HG03064 (cell line): Measurements from ENCODE around the gene PAPSS2.
"Not testable (repeated sequence)": the region's sequence is repeated elsewhere in the genome, so short reads cannot be mapped to it uniquely, and the experiment has no call there.

Experiments
- ATAC-seq: cut with Tn5 transposase; IDR thresholded peaks from one replicate; pipeline ENCODE4 v1.9.1; 2021; ENCODE audit warnings: low read depth; ENCODE audit not compliant: unreplicated experiment

PAPSS2 gene

DNA sequence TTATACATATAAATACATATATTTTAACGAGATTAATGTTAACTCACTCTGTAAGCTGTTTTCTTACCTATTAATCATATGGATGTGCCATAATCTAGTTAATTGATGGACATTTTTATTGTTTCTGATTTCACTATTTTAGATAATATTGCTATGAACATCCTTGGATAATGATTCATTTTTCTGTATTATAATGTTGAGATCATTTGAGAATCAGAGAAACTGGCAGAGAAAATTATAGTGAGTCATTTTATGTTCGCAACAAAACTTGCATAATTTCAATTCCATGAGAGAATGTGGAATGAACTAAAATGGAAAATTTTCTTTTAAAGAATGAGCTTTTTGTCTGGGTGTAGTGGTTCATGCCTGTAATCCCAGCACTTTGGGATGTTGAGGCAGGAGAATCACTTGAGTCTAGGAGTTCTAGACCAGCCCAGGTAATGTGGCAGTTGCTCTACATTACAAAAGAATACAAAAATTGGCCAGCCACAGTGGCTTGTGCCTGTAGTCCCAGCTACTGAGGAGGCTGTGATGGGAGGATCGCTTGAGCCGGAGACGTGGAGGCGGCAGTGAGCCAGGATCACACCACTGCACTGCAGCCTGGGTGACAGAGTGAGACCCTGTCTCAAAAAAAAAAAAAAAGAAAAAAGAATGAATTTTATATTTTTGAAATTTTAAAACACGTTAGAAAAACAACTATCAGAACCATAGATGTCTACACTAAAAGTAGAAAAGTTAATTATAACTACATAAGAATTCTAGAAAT lies 40.5 kb downstream of the PAPSS2 start:
- ATAC-seq: no peak

DNA sequence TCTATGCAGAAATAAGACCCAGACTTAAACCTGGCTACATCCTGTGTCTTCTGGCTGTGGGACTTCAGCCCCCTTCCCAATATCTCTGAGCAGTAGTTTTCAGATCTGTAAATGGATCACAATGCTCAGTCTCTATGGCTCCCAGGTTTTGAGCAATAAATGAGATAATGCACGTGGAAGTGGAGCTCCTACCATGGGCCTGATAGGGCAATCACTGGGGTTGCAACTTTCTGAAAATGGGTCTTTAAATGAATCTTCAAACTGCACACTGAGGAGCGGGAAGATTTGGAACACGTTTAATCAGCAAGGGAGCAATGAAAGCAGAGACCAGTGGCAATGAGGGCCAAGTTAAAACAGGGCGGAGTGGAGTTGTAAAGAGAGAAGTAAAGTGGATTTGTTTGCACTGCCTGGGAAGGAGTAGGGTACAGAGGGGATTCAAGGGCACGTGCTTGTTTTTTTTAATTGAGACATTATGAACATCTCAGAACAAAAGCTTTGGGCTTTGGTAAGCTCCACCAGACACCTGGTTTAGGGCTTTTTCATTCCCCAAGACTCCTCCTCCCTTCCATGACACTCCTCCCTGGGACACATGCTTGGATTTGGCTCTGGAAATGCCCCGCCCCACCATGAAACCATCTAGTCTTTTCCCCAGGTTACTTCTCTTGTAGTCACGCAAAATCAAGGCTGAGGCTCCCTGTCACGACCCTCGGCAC lies 42.7 kb downstream of the PAPSS2 start:
- ATAC-seq: no peak

DNA sequence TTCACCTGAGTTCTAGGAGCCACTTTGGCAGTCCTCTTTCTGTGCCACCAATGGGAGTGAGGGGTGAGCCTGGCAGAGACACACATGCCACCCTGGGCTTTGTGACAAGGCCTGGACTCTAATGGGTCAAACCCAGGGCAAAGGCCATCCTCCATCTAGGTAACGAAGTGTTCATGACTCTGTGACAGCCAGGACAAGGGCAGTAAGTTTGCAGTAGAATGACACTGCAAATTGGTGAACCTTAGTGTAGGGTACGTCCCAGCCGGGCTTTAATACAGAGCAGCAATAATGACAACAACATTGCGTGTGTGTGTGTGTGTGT lies 43.3 kb downstream of the PAPSS2 start:
- ATAC-seq: no peak

DNA sequence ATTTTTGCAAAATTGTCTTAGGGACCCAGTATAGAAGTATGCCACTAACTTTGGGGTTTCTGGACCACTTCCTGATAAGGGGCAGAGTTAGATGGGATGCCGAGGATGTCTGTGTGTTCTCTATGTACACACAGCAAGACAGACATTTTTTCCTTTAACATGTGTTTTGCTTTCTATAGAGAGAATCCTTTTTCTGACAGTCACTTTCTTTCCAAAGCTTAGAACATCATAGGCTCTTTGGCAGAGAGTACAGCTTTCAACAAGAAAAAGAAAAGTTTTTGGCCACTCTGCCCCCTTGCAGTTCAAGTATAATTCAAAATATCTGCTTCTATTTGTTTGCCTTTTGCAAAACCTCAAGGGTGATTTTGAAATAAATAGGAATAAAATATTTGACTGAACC lies 44.1 kb downstream of the PAPSS2 start:
- no peak for ATAC-seq

DNA sequence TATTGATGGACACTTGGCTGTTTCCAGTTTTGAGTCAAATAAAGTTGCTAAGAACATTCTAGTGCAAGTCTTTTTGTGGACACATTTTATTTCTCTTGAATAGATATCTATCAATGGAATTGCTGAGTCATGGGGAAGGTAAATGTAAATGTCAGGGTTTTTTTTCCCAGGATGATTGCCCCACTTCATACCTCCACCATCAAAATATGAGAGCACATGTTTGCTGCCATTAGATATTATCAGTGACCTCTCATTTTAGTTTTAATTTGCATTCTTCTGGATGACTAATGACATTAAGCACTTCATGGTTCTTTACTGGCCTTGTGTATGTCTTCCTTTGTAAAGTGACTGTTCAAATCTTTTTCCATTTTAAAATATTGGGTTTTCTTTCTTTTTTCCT lies 45.7 kb downstream of the PAPSS2 start:
- ATAC-seq: no peak

DNA sequence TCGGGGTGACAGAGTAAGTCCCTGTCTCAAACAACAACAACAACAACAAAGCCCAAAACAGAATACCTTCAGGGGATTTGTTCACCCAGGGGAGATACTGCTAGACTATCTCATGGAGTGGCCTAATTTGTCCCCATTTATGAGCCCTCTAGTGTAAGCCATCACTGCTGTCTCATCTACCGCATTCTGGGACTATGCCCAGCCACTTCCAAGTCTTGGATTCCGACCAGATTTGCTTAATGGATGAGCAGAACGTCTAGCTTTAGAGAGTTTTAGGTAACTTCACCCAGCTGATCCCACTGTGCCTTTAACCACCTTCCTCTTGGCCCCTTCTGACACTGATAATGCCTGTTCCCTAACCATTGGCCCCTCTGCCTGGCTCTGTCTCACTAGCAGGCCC lies 47.1 kb downstream of the PAPSS2 start:
- no peak for ATAC-seq

DNA sequence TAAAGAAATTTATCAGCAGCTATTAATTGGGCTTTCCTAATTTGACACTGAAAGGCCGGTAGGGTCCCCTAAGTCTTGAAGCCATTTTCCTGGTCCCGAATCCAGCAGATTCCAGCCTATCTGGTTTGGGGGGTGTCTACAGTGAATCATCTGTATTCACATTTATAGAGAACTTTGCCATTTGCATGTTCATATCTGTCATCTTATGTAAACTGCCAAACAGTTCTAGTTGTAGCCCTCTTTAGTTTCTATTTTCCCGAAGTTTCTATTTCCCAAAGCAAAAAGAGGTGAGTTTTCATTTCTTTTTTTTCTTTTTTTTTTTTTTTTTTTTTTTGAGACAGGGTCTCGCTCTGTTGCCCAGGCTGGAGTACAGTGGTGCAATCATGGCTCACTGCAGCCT lies 47.6 kb downstream of the PAPSS2 start:
- ATAC-seq: no peak

DNA sequence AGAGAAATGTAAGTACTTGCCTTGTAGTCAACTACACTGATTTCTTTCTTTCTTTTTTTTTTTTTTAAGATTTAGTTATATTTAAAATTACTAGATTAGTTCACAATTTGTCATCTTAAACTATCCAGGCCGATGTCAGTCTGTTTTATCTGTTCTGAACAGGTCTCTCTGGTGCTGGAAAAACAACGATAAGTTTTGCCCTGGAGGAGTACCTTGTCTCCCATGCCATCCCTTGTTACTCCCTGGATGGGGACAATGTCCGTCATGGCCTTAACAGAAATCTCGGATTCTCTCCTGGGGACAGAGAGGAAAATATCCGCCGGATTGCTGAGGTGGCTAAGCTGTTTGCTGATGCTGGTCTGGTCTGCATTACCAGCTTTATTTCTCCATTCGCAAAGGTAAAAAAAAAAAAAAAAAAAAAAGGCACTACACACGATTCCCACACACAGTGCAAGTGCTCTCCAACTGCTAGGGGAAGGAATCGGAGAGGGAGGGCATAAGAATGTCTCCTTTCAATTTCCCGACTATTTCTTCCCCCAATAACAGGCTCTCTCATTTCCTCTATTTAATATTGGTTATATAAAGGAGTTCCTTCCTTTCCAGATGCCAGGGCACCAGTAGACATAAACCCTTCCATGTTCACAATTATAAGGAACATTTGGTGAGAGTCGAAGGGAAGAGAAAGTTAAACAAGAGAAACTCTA lies 53.4 kb downstream of the PAPSS2 start:
- ATAC-seq: no peak

DNA sequence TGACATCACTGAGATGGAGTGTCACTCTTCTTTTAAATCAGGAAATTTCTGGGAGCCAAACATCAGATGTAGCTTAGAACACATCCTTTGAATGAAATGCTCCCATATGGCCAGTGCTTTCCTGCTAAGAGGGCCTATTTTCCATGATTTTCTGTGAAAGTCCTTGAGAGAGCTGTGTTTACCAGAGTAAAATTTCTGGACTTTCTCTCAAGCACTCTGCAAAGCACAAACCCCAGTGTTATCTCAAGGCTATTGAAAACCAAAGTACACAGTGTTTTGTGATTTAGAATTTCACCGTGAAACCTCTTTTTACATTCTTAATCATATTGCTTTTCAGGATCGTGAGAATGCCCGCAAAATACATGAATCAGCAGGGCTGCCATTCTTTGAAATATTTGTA lies 54.0 kb downstream of the PAPSS2 start:
- ATAC-seq: no peak

DNA sequence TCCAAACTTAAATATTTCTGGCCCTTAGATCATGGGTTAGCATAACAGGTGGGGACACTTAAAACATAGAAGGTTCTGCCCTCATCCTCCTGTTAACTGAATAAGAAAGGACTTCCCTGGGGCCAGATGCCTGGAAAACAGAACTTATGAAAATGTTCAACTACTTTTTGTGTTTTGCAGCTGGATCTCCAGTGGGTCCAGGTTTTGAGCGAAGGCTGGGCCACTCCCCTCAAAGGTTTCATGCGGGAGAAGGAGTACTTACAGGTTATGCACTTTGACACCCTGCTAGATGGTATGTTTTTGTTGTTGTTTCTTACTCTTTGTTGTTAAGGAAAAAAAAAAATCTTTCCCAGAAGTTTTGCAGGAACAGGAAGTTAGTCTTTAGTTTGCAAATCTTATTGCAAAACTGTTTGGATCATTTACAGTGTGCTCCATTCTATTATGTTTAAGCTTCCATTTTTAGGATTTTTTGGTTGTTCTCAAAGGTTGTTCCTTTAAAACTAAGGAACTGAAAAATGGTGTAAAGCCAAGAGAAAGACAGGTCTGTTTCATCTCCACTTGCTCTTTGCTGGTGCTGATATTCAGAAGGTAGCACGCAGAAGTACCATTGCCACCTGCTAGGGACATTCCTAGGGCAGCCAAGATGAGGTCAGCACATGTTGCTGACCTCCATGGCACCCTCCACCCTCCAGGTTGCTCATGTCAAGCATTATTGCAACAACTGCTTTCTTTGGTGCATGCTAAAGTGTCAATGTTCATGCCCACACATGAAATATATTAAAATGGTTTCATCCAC lies 56.1 kb downstream of the PAPSS2 start:
- ATAC-seq: no peak

DNA sequence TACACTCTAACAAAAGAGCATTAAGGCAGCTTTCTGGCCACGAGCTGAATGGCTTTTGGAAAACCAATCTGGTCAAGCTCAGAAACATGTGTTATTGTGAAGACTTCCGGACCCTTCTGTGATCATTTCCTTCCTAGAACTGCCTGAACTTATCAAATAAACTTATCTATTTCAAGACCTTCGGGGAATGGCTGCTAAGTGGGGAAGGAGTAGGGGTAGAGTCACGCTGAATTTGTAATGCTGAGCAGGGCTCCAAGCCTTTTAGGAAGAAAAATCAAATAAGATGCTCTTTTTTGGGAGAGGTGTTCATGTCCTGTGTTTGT lies 56.6 kb downstream of the PAPSS2 start:
- no peak for ATAC-seq

DNA sequence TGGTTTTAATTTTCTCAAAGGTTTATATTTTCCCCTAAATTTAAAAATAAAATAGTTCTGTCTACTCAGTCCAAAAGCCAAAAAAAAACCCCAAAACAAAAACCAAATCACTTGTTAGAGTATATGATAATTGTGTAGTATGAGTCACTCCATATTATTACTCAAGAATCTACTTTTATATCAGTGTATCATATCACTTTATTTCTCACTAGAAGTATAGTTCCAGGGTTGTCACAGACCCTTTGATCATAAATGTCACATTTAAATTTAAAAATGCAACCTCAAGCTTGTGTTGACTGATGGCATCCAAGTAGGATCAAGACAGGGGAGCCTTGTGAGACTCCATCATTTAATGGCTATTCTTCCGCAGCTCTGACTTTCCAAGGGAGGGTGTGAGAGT lies 61.0 kb downstream of the PAPSS2 start:
- ATAC-seq: no peak

DNA sequence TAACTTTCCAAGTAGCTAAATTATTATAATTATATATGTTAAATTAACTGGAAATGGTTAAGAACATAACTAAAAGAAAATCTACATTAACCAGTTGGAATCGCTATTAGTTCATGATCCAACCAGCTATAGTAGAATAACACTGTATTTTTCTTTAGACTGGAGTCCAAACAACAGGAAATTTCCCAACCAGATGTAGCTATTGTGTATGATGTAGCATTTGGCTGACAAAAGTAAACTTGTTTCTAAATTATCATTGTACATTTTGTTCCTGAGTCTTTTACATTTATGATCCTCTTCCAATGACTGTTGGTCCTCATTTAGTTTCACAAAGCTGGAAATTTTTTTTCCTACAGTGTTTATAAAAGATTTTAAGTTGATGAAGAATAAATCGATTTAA lies 62.1 kb downstream of the PAPSS2 start:
- no peak for ATAC-seq

DNA sequence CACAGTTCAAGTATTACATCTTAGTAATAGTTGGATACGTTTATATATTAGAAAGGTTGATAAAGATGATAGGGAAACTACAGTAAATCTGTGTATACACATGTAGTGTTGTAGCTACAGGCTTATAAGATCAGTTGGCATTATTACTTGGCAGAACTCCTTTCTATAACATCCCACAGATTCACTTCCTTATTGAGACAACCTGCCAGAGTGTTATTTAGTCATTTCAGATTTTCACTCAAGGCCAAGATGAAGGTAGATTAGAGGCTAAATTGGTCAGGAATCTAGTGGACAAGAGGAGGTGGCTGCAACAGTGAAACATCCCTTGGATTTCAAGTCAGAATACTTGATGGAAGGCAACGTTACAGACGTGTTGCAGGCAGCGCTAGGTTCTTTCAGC lies 63.0 kb downstream of the PAPSS2 start:
- no peak for ATAC-seq

DNA sequence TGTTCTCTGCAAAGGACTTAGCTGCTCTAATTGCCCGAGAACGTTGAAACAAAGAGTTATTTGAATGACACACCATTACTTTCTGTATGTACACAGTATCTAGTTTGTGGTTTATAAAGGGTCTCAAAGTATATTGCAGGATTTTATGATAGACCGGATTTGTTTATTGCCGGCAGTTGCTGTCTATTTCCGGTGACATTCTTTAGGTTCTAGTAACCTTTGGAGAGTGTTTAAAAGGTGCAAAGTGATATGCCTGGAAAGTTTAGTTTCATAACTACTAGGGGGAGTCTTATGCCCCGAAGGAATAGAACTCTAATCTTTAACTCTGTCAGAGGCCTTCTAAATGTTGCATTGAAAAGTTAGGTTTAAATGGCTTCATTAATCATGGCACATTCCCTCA lies 63.8 kb downstream of the PAPSS2 start:
- ATAC-seq: no peak

DNA sequence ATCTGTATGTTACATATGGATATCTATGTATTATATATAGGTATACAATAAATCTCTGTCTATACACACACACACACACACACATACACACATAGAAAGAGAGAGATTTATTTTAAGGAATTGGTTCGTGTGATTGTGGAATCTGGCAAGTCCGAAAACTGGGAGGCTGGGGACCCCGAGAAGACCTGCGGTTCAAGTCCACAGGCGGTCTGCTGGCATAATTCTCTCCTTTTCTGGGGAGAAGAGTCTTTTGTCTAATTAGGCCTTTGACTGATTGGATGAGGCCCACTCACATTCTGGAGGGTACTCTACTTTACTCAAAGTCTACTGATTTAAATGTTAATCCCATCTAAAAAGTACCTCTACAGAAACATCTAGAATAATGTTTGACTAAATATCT lies 65.1 kb downstream of the PAPSS2 start:
- no peak for ATAC-seq

DNA sequence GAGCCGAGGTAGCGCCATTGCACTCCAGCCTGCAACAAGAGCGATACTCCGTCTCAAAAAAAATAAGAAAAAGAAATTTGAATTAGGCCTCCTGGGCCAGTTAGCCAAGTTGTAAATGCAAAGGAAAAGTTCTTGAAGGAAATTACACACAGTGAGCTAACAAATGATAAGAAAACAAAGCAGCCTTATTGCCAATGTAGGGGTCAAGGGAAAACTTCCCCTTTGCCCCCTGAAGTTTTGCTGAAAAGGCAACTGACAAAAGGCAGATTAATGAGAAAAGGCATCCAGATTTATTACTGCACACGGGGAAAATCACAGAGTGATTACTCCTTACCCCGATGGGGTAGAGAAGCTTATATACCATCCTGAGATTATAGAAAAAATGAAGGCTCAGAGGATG lies 70.3 kb downstream of the PAPSS2 start:
- no peak for ATAC-seq

DNA sequence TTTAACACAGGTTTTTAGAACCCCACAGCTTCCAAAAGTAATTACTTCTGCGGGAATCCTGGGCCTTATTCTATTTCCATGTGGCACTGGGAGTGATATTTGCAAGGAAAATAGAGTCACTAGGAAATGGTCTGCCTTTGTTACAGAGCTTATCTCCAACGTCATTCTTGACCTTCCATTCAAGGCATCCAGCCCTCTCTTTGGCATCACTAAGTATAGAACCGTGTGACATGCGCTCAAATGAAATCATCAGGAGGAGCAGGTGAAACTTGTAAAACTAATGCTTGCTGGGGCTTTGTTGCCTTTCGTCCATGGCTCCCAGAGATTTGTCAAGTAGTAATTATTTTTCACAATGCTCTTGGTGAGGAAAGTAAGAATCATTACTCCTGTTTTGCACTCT lies 73.4 kb downstream of the PAPSS2 start:
- no peak for ATAC-seq

DNA sequence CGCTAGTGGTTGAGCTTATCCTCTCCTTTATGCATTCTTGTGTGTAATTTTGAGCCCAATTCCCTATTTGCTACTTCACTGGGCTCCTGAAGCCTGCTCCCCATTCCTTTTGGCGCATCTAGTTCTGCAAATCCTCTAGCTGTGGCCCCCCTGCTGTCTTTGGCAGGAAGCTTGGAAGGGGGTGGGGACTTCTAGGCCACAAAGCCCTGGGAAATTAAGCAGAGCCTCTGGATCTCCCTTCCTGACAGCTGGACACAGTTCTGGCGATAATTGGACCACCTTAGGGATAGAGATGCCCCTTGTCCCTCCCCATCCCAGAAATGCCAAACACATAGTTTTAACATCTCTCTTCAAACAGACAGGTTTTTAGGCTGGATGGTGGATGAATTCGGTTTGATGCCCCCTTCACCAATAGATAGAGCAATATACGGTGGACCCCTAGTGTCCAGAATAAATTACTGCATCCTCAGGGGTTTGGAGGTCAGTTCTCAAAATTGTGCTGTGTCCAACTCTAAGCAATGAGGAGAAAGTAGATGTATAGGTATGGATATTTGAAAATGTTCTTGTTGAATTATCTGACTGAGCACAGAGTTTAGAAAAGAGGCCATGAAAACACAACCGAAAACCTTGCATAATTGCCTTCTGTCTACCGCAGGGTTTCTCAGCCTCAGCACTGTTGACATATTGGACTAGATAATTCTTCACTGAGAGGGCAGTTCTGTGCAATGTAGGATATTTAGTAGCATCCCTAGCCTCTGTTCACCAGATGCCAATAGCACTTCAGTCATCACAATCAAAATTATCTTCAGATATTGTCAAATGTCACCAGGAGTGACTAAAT lies 75.5 kb downstream of the PAPSS2 start:
- ATAC-seq: no peak

DNA sequence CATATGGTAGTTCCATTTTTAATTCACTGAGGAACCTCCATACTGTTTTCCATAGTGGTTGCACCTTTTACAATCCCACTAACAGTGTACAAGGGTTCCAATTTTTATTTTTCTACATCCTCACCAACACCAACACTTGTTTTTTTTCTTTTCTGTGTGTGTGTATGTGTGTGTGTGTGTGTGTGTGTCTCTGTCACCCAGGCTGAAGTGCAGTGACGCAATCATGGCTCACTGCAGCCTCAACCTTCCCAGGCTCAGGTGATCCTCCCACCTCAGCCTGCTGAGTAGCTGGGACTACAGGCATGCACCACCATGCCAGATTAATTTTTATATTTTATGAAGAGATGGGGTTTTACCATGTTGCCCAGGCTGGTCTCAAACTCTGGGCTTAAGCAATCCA lies 78.6 kb downstream of the PAPSS2 start:
- ATAC-seq: not testable (repeated sequence)
